GM19397 (cell line): Measurements from ENCODE around the gene ESRRA.

Experiments used
- ATAC-seq: cut with Tn5 transposase; IDR thresholded peaks from one replicate; pipeline ENCODE4 v1.9.1; 2021; ENCODE audit warnings: mild to moderate bottlenecking, moderate library complexity; ENCODE audit not compliant: unreplicated experiment

ESRRA gene

GRCh38 chr11:64364435-64364834, 59.1 kb downstream of the ESRRA start:
- ATAC-seq = no peak

- no peak for ATAC-seq
Measured at GRCh38 chr11:64364911-64365310, 59.6 kb downstream of the ESRRA start.
